ENCODE measurements around the gene CCNF.

The CCNF gene

GRCh38 chr16:2475413-2476344 lies 46.4 kb downstream of the CCNF start (continued):
- no peak for TF ChIP-seq ZNF518A (tag by site-specific recombination; conservative IDR thresholded peaks at IDR 0.05; ENCODE audit: low read depth)
- TF ChIP-seq KLF1 (tag by site-specific recombination; IDR thresholded peaks at IDR 0.05): peak; percentile 73
- no peak for TF ChIP-seq ZNF266 (tag by site-specific recombination; IDR thresholded peaks at IDR 0.05; ENCODE audit: low read depth)
- no peak for TF ChIP-seq ZNF658 (tag by site-specific recombination; IDR thresholded peaks at IDR 0.05)
- peak; percentile 74 for TF ChIP-seq SP2 (tag by site-specific recombination; IDR thresholded peaks at IDR 0.05)
- 0 out of 2 replicates have a peak, but pooled peaks have one; percentile 13 for TF ChIP-seq ZBTB7A (tag by site-specific recombination; IDR thresholded peaks at IDR 0.05; ENCODE audit: low read depth)
- no peak for TF ChIP-seq KLF10 (tag by site-specific recombination; IDR thresholded peaks at IDR 0.05)
- TF ChIP-seq ZBTB26 (tag by site-specific recombination; optimal IDR thresholded peaks at IDR 0.05): peak; percentile 20
- TF ChIP-seq ZNF184 (tag by site-specific recombination; IDR thresholded peaks at IDR 0.05): no peak
- TF ChIP-seq, protein P1, sequence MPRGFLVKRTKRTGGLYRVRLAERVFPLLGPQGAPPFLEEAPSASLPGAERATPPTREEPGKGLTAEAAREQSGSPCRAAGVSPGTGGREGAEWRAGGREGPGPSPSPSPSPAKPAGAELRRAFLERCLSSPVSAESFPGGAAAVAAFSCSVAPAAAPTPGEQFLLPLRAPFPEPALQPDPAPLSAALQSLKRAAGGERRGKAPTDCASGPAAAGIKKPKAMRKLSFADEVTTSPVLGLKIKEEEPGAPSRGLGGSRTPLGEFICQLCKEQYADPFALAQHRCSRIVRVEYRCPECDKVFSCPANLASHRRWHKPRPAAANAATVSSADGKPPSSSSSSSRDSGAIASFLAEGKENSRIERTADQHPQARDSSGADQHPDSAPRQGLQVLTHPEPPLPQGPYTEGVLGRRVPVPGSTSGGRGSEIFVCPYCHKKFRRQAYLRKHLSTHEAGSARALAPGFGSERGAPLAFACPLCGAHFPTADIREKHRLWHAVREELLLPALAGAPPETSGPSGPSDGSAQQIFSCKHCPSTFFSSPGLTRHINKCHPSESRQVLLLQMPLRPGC (tag by site-specific recombination; IDR thresholded peaks at IDR 0.05): no peak
- no peak for TF ChIP-seq ZFP41 (tag by site-specific recombination; IDR thresholded peaks at IDR 0.05; ENCODE audit: borderline replicate concordance)
- no peak for TF ChIP-seq ZNF473 (tag by site-specific recombination; IDR thresholded peaks at IDR 0.05)
- no peak for TF ChIP-seq ZSCAN18 (tag by site-specific recombination; IDR thresholded peaks at IDR 0.05)
- TF ChIP-seq ZEB2 (tag by site-specific recombination; IDR thresholded peaks at IDR 0.05): peak; percentile 69; the same call in 1 of the 2 replicates
- no peak for TF ChIP-seq ZNF510 (tag by site-specific recombination; IDR thresholded peaks at IDR 0.05; ENCODE audit: insufficient replicate concordance)
- no peak for TF ChIP-seq ZNF621 (tag by site-specific recombination; IDR thresholded peaks at IDR 0.05)
- TF ChIP-seq KLF9 (tag by site-specific recombination; IDR thresholded peaks at IDR 0.05; ENCODE audit: low read depth): peak; percentile 59; the same call in 1 of the 2 replicates
- TF ChIP-seq ZNF155 (tag by site-specific recombination; IDR thresholded peaks at IDR 0.05): no peak
- TF ChIP-seq, protein P2, sequence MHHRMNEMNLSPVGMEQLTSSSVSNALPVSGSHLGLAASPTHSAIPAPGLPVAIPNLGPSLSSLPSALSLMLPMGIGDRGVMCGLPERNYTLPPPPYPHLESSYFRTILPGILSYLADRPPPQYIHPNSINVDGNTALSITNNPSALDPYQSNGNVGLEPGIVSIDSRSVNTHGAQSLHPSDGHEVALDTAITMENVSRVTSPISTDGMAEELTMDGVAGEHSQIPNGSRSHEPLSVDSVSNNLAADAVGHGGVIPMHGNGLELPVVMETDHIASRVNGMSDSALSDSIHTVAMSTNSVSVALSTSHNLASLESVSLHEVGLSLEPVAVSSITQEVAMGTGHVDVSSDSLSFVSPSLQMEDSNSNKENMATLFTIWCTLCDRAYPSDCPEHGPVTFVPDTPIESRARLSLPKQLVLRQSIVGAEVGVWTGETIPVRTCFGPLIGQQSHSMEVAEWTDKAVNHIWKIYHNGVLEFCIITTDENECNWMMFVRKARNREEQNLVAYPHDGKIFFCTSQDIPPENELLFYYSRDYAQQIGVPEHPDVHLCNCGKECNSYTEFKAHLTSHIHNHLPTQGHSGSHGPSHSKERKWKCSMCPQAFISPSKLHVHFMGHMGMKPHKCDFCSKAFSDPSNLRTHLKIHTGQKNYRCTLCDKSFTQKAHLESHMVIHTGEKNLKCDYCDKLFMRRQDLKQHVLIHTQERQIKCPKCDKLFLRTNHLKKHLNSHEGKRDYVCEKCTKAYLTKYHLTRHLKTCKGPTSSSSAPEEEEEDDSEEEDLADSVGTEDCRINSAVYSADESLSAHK (tag by site-specific recombination; IDR thresholded peaks at IDR 0.05): no peak
- peak; percentile 77 for TF ChIP-seq ZFHX2 (tag by site-specific recombination; conservative IDR thresholded peaks at IDR 0.05)
- no peak for TF ChIP-seq ZNF398 (tag by site-specific recombination; IDR thresholded peaks at IDR 0.05)
- no peak for TF ChIP-seq ZNF785 (tag by site-specific recombination; IDR thresholded peaks at IDR 0.05)
- no peak for TF ChIP-seq ZNF211 (tag by site-specific recombination; IDR thresholded peaks at IDR 0.05; ENCODE audit: low read depth)
- no peak for TF ChIP-seq ZNF239 (tag by site-specific recombination; IDR thresholded peaks at IDR 0.05)

All from HEK293 (cell line).